Measurements from ENCODE around the gene TEKT1.

TEKT1 gene

DNA sequence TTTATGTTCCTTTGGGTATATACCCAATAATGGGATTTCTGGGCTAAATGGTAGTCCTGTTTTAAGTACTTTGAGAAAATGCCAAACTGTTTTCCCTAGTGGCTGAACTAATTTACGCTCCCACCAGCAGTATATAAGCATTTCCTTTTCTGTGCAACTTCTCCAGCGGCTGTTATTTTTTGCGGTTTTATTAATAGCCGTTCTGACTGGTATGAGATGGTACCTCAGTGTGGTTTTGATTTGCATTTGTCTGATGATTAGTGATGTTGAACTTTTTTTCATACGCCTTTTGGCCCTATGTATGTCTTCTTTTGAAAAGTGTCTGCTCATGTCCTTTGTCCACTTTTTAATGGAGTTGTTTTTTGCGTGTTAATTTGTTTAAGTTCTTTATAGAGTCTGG, 25.8 kb upstream of the TEKT1 start:
- no peak overlapping the region for H3K4me3 ChIP-seq (ENCODE audit: low read depth, low read length)
- H3K36me3 ChIP-seq (ENCODE audit: control insufficient read depth in 2 of 2, insufficient read depth in 1 of 2, low read length in 2 of 2), result 0 out of 3 replicates have a peak, but pooled peaks cover 0 to 3% of the 10 kb centered on the region in 2 experiments
- H3K4me1 ChIP-seq (ENCODE audit: control insufficient read depth, insufficient read depth, low read length), result no peaks in the 10 kb centered on the region
- CTCF ChIA-PET, result no interaction called here
- no peaks in the 10 kb centered on the region for H3K9me3 ChIP-seq (ENCODE audit: control insufficient read depth, insufficient read depth, low read depth, low read length)
- POLR2A ChIA-PET, result no interaction called here
- no peak overlapping the region for H3K27ac ChIP-seq (ENCODE audit: extremely low read depth, low read depth, low read length)
- TF ChIP-seq TCF7L2 (IDR thresholded peaks at IDR 0.05; ENCODE audit: borderline replicate concordance, low read depth, low read length) (no peak), ZNF121 (tag by site-specific recombination; IDR thresholded peaks at IDR 0.05) (no peak), ZNF16 (tag by site-specific recombination; IDR thresholded peaks at IDR 0.05; ENCODE audit: low read depth) (no peak), HOXC10 (CRISPR knock-in tag; IDR thresholded peaks at IDR 0.05) (no peak), ZNF677 (tag by site-specific recombination; IDR thresholded peaks at IDR 0.05) (no peak), ZNF76 (tag by site-specific recombination; IDR thresholded peaks at IDR 0.05; ENCODE audit: borderline replicate concordance, low read depth) (no peak), ZNF341 (tag by site-specific recombination; IDR thresholded peaks at IDR 0.05; ENCODE audit: low read depth) (no peak), ZNF561 (tag by site-specific recombination; IDR thresholded peaks at IDR 0.05; ENCODE audit: borderline replicate concordance) (no peak), ZNF248 (tag by site-specific recombination; IDR thresholded peaks at IDR 0.05) (no peak), ZNF132 (tag by site-specific recombination; IDR thresholded peaks at IDR 0.05; ENCODE audit: borderline replicate concordance) (no peak), ZNF292 (tag by site-specific recombination; IDR thresholded peaks at IDR 0.05; ENCODE audit: borderline replicate concordance, low read depth) (no peak), ZNF266 (tag by site-specific recombination; IDR thresholded peaks at IDR 0.05; ENCODE audit: low read depth) (no peak), BCL11B (tag by site-specific recombination; IDR thresholded peaks at IDR 0.05; ENCODE audit: low read depth) (no peak)
- TF ChIP-seq, protein P1, sequence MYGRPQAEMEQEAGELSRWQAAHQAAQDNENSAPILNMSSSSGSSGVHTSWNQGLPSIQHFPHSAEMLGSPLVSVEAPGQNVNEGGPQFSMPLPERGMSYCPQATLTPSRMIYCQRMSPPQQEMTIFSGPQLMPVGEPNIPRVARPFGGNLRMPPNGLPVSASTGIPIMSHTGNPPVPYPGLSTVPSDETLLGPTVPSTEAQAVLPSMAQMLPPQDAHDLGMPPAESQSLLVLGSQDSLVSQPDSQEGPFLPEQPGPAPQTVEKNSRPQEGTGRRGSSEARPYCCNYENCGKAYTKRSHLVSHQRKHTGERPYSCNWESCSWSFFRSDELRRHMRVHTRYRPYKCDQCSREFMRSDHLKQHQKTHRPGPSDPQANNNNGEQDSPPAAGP (tag by site-specific recombination; IDR thresholded peaks at IDR 0.05), result no peak
- TF ChIP-seq, protein P2, sequence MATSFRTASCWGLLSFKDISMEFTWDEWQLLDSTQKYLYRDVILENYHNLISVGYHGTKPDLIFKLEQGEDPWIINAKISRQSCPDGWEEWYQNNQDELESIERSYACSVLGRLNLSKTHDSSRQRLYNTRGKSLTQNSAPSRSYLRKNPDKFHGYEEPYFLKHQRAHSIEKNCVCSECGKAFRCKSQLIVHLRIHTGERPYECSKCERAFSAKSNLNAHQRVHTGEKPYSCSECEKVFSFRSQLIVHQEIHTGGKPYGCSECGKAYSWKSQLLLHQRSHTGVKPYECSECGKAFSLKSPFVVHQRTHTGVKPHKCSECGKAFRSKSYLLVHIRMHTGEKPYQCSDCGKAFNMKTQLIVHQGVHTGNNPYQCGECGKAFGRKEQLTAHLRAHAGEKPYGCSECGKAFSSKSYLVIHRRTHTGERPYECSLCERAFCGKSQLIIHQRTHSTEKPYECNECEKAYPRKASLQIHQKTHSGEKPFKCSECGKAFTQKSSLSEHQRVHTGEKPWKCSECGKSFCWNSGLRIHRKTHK (tag by site-specific recombination; IDR thresholded peaks at IDR 0.05), result no peak
- TF ChIP-seq, protein P3, sequence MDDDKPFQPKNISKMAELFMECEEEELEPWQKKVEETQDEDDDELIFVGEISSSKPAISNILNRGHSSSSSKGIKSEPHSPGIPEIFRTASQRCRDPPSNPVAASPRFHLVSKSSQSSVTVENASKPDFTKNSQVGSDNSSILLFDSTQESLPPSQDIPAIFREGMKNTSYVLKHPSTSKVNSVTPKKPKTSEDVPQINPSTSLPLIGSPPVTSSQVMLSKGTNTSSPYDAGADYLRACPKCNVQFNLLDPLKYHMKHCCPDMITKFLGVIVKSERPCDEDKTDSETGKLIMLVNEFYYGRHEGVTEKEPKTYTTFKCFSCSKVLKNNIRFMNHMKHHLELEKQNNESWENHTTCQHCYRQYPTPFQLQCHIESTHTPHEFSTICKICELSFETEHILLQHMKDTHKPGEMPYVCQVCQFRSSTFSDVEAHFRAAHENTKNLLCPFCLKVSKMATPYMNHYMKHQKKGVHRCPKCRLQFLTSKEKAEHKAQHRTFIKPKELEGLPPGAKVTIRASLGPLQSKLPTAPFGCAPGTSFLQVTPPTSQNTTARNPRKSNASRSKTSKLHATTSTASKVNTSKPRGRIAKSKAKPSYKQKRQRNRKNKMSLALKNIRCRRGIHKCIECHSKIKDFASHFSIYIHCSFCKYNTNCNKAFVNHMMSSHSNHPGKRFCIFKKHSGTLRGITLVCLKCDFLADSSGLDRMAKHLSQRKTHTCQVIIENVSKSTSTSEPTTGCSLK (tag by site-specific recombination; IDR thresholded peaks at IDR 0.05), result no peak
- TF ChIP-seq, protein P4, sequence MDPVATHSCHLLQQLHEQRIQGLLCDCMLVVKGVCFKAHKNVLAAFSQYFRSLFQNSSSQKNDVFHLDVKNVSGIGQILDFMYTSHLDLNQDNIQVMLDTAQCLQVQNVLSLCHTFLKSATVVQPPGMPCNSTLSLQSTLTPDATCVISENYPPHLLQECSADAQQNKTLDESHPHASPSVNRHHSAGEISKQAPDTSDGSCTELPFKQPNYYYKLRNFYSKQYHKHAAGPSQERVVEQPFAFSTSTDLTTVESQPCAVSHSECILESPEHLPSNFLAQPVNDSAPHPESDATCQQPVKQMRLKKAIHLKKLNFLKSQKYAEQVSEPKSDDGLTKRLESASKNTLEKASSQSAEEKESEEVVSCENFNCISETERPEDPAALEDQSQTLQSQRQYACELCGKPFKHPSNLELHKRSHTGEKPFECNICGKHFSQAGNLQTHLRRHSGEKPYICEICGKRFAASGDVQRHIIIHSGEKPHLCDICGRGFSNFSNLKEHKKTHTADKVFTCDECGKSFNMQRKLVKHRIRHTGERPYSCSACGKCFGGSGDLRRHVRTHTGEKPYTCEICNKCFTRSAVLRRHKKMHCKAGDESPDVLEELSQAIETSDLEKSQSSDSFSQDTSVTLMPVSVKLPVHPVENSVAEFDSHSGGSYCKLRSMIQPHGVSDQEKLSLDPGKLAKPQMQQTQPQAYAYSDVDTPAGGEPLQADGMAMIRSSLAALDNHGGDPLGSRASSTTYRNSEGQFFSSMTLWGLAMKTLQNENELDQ (tag by site-specific recombination; IDR thresholded peaks at IDR 0.05; ENCODE audit: low read depth), result no peak
- TF ChIP-seq, protein P5, sequence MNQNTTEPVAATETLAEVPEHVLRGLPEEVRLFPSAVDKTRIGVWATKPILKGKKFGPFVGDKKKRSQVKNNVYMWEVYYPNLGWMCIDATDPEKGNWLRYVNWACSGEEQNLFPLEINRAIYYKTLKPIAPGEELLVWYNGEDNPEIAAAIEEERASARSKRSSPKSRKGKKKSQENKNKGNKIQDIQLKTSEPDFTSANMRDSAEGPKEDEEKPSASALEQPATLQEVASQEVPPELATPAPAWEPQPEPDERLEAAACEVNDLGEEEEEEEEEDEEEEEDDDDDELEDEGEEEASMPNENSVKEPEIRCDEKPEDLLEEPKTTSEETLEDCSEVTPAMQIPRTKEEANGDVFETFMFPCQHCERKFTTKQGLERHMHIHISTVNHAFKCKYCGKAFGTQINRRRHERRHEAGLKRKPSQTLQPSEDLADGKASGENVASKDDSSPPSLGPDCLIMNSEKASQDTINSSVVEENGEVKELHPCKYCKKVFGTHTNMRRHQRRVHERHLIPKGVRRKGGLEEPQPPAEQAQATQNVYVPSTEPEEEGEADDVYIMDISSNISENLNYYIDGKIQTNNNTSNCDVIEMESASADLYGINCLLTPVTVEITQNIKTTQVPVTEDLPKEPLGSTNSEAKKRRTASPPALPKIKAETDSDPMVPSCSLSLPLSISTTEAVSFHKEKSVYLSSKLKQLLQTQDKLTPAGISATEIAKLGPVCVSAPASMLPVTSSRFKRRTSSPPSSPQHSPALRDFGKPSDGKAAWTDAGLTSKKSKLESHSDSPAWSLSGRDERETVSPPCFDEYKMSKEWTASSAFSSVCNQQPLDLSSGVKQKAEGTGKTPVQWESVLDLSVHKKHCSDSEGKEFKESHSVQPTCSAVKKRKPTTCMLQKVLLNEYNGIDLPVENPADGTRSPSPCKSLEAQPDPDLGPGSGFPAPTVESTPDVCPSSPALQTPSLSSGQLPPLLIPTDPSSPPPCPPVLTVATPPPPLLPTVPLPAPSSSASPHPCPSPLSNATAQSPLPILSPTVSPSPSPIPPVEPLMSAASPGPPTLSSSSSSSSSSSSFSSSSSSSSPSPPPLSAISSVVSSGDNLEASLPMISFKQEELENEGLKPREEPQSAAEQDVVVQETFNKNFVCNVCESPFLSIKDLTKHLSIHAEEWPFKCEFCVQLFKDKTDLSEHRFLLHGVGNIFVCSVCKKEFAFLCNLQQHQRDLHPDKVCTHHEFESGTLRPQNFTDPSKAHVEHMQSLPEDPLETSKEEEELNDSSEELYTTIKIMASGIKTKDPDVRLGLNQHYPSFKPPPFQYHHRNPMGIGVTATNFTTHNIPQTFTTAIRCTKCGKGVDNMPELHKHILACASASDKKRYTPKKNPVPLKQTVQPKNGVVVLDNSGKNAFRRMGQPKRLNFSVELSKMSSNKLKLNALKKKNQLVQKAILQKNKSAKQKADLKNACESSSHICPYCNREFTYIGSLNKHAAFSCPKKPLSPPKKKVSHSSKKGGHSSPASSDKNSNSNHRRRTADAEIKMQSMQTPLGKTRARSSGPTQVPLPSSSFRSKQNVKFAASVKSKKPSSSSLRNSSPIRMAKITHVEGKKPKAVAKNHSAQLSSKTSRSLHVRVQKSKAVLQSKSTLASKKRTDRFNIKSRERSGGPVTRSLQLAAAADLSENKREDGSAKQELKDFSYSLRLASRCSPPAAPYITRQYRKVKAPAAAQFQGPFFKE (tag by site-specific recombination; IDR thresholded peaks at IDR 0.05; ENCODE audit: borderline replicate concordance), result no peak
- TF ChIP-seq, protein P6, sequence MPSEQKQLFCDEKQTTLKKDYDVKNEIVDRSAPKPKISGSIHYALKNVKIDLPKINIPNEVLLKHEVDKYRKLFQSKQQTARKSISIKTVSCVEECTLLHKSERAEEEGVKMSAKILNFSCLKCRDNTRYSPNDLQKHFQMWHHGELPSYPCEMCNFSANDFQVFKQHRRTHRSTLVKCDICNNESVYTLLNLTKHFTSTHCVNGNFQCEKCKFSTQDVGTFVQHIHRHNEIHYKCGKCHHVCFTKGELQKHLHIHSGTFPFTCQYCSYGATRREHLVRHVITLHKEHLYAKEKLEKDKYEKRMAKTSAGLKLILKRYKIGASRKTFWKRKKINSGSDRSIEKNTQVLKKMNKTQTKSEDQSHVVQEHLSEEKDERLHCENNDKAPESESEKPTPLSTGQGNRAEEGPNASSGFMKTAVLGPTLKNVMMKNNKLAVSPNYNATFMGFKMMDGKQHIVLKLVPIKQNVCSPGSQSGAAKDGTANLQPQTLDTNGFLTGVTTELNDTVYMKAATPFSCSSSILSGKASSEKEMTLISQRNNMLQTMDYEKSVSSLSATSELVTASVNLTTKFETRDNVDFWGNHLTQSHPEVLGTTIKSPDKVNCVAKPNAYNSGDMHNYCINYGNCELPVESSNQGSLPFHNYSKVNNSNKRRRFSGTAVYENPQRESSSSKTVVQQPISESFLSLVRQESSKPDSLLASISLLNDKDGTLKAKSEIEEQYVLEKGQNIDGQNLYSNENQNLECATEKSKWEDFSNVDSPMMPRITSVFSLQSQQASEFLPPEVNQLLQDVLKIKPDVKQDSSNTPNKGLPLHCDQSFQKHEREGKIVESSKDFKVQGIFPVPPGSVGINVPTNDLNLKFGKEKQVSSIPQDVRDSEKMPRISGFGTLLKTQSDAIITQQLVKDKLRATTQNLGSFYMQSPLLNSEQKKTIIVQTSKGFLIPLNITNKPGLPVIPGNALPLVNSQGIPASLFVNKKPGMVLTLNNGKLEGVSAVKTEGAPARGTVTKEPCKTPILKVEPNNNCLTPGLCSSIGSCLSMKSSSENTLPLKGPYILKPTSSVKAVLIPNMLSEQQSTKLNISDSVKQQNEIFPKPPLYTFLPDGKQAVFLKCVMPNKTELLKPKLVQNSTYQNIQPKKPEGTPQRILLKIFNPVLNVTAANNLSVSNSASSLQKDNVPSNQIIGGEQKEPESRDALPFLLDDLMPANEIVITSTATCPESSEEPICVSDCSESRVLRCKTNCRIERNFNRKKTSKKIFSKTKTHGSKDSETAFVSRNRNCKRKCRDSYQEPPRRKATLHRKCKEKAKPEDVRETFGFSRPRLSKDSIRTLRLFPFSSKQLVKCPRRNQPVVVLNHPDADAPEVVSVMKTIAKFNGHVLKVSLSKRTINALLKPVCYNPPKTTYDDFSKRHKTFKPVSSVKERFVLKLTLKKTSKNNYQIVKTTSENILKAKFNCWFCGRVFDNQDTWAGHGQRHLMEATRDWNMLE (tag by site-specific recombination; conservative IDR thresholded peaks at IDR 0.05; ENCODE audit: low read depth), result no peak

Data from HEK293 (cell line).